H7 (cell line): ENCODE data around the gene ILF3. TPM values are rescaled to one million over a fixed set of nuclear protein-coding genes. Genes with fewer than 3 reads are reported as not detected.

ENCODE experiments used
- DNase-seq: peaks from one replicate; pipeline ENCODE4 v3.0.0; 2012
- H3K27me3 ChIP-seq: 2 replicates; pipeline ENCODE4 v1.6.0; 2011; ENCODE audit warnings: mild to moderate bottlenecking, low read length; ENCODE audit not compliant: control insufficient read depth, insufficient read depth
- H3K36me3 ChIP-seq: replicated peaks from 2 replicates; pipeline ENCODE4 v1.5.1; 2011; ENCODE audit warnings: low read length; ENCODE audit not compliant: control insufficient read depth, insufficient read depth
- H3K4me3 ChIP-seq: 2 replicates; pipeline ENCODE4 v1.5.1; 2011; ENCODE audit warnings: low read depth, mild to moderate bottlenecking, control low read depth, low read length, moderate library complexity; ENCODE audit not compliant: insufficient read depth
- total RNA-seq: library from RNA; depleted of rRNA; stranded (reverse); fragments of >200 nt; shearing (Covaris generic); gene quantifications from 2 replicates; pipeline ENCODE4 v1.2.3, GENCODE V29; 2014; rRNA removed

Gene ILF3
- total RNA-seq, 1 experiment from 2014 or later = 354 TPM

GRCh38 chr19:10737722-10738121 is 83.6 kb downstream of the ILF3 start:
- Histone ChIP-seq H3K27me3 (no peaks in the 10 kb centered on the region), H3K36me3 (no peaks in the 10 kb centered on the region), H3K4me3 (no peak overlapping the region)
- DNase-seq = no peak

GRCh38 chr19:10740798-10741197 is 86.7 kb downstream of the ILF3 start:
- H3K27me3 ChIP-seq = no peaks in the 10 kb centered on the region
- no peak for DNase-seq
- no peaks in the 10 kb centered on the region for H3K36me3 ChIP-seq
- no peak overlapping the region for H3K4me3 ChIP-seq

Other genes with a start within 250 kb of the ILF3 start
- gene PDE4A, start 233.8 kb upstream of the ILF3 start, total RNA-seq = 2.3 and 2.6 TPM in 2 replicates
- gene KEAP1, start 151.0 kb upstream of the ILF3 start, total RNA-seq = 80.2 and 82.3 TPM in 2 replicates
- 14.7 and 16.1 TPM in 2 replicates for gene S1PR5, start 136.9 kb upstream of the ILF3 start, total RNA-seq
- 95.6 and 105 TPM in 2 replicates for gene ATG4D, start 110.4 kb upstream of the ILF3 start, total RNA-seq
- gene KRI1, start 88.3 kb upstream of the ILF3 start, total RNA-seq = 19.3 and 21.6 TPM in 2 replicates
- gene CDKN2D, start 85.4 kb upstream of the ILF3 start, total RNA-seq = 4.7 and 5.6 TPM in 2 replicates
- 16.4 and 23.7 TPM in 2 replicates for gene AP1M2, start 67.0 kb upstream of the ILF3 start, total RNA-seq
- 39.4 and 43.0 TPM in 2 replicates for gene SLC44A2, start 28.8 kb upstream of the ILF3 start, total RNA-seq
- 52.4 and 64.9 TPM in 2 replicates for gene QTRT1, start 47.1 kb downstream of the ILF3 start, total RNA-seq
- gene DNM2, start 63.7 kb downstream of the ILF3 start, total RNA-seq = 77.6 and 89.9 TPM in 2 replicates
- gene TMED1, start 181.9 kb downstream of the ILF3 start, total RNA-seq = 49.5 and 50.3 TPM in 2 replicates
- 0.59 and 5.0 TPM in 2 replicates for gene C19orf38, start 194.1 kb downstream of the ILF3 start, total RNA-seq
- 117 and 151 TPM in 2 replicates for gene CARM1, start 217.2 kb downstream of the ILF3 start, total RNA-seq